NCI-H2196 treated with DMSO at 0.1 percent for 48 hours (cell line): Measurements from ENCODE around the gene ORAI1.

Experiments used
- DNase-seq: peaks from one replicate; lab custom pipeline; 2025; ENCODE audit not compliant: unreplicated experiment; lab: John Stamatoyannopoulos, UW

The ORAI1 gene

GRCh38 chr12:121689430-121689829 is 63.1 kb downstream of the ORAI1 start:
- no peak for DNase-seq
